Ovary (tissue), 3 donors: Measurements from ENCODE around the gene BTN3A1.

Source experiments
- POLR2A ChIP-seq: fragments of 450-650 bp; IDR thresholded peaks from one replicate; pipeline ENCODE4 v1.6.1; 2017; ENCODE audit warnings: antibody characterized with exemption, mild to moderate bottlenecking, moderate library complexity
- TF ChIP-seq, protein P1 (sequence below), 3 donors: fragments of 450-650 bp in 2 of 3; fragments of 200-600 bp in 1 of 3; IDR thresholded peaks; one replicate each; pipeline versions ENCODE4 v1.5.1 to v1.8.0; 2016 to 2022; ENCODE audit warnings: antibody characterized with exemption in 3 of 3, mild to moderate bottlenecking in 1 of 3
- donor health status: DM: no; HTN: no; CAD: no.

DNA sequence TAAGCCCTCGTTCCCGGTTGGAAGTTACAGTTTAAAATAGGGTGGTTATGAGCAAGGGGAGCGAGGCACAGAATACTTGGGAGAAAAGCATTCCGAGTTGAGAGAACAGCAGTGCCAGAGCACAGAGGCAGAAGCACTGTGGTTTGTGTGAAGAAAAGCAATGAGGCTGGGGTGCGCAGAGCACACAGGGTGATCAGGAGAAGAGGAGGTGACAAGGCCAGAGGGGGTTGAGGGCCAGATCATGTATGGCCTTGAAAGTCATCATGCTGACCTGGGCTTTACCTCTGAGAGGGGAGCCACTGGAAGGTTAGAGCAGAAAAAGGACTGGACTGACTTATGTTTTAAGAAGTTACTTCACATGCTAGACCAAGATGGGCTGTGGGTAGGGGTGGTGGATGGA lies 40.5 kb upstream of the BTN3A1 start:
- TF ChIP-seq, protein P1, sequence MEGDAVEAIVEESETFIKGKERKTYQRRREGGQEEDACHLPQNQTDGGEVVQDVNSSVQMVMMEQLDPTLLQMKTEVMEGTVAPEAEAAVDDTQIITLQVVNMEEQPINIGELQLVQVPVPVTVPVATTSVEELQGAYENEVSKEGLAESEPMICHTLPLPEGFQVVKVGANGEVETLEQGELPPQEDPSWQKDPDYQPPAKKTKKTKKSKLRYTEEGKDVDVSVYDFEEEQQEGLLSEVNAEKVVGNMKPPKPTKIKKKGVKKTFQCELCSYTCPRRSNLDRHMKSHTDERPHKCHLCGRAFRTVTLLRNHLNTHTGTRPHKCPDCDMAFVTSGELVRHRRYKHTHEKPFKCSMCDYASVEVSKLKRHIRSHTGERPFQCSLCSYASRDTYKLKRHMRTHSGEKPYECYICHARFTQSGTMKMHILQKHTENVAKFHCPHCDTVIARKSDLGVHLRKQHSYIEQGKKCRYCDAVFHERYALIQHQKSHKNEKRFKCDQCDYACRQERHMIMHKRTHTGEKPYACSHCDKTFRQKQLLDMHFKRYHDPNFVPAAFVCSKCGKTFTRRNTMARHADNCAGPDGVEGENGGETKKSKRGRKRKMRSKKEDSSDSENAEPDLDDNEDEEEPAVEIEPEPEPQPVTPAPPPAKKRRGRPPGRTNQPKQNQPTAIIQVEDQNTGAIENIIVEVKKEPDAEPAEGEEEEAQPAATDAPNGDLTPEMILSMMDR (IDR thresholded peaks at IDR 0.05), result no peak
- TF ChIP-seq POLR2A, result no peak
